HG03097 (cell line): ENCODE results near the gene TRPV6.

Source experiments
- ATAC-seq: cut with Tn5 transposase; IDR thresholded peaks from one replicate; pipeline ENCODE4 v1.9.1; 2021; ENCODE audit not compliant: unreplicated experiment, low FRiP score

The TRPV6 gene

DNA sequence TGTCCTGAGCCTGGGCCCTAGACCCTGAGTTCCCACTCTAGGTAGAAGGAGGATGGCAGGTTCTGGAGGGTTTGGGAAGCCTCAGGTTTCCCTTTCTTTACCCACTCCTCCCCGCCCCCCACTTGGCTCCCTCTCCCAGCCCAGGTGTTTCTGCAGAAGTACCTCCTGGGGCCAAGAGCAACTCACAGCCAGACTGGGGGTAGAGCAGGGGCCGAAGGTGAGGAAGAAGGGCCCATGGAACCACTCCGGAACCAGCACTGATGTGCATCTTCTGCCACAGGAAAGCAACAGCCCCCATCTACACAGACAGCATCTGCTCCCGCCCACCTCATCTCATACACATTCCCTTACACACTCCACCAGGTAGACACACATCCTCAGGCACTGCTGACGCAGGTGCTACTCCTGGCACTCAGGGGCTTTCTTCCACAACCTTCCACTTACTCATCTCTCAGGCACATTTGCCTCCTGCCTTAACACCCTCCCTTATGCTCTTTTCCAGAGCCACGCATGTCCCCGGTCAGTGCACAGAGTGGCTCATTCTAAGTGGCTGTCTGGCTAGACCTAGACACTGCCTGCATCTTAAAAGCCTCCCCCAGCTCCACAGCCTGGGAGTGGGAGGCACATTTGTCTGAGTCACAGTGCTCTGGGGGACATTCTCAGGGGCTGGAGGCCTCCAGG is 28.8 kb downstream of the TRPV6 start:
- ATAC-seq = no peak

DNA sequence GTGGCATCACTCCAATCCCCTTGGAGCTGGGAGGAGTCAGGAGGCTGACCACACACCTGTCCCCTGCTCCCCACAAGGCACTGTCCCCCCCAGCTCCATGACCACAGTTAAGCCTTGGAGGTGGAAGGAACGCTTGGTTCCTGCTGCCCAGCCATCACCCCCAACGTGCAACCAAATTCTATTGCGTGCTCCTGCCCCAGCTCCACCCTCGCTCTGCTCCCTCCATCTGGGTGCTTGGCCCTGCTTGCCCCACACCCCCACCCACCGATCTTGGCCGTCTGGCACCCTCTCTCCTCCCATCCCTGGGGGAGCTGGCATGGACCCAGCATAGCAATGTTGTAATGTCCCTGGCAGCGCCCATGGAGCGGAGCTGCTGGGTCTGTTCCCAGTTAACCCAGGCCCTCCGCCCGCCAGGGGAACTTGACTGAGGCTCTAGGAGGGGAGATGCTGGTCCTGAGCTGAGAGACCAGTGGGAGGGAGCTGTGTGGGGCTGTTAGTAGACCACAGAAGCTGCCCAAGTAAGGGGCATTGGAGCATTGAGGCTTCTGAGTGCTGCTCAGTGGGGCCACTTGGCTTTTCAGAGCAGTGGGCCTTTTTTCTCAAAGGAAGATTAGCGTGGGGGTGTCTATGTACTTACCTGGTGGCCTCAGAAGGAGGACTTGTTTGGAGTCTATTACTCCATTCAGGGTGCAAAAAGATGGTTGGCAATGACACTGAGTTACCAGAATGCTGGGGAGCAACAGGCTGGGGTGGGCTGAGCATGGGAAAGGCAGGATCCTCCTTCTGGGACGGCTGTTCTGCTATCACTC is 29.6 kb downstream of the TRPV6 start:
- no peak for ATAC-seq

GRCh38 chr7:142855114-142855743 is 30.3 kb downstream of the TRPV6 start:
- no peak for ATAC-seq

DNA sequence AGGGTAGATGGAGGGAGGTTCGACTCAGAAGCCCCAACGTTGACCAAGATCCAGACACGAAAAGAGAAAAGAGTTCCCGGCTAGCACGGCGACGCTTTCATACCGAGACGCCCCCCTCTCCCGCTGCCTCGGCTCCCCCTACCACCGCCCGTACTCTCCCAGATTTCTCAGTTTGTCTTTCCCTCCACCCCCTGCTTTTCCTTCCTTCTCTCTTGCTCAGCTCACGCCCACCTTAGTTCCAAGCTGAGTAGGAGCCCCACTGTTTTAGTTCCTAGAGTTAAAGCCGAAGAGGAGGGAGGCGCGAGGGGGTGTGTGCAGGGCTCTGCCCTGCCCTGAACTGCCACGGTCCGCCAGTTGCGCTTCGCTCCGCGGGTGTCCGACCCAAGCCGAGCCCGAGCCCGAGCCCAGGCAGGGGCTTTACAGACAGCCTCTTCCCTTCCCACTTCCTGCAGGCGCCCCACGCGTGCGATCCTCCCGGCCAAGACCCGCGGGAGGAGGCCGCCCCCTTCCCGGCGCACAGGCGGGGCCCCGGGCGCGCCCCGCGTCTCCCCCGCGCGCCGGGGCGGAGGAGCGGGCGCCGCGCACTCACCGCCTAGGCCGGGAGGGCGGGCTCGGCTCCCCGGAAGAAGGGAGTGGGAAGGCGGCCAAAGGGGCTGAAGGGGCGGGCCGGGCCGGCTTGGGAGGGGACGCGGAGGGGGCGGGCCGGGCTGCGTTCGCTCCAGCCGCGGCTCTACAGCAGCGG is 31.0 kb downstream of the TRPV6 start, which contains the start of gene EPHB6:
Gene EPHB6 (plus strand): TSS at position 705 of the 742 bp plus-strand sequence. CDS start 8,152 bp downstream, outside the sequence.
- ATAC-seq = peak; percentile 53

DNA sequence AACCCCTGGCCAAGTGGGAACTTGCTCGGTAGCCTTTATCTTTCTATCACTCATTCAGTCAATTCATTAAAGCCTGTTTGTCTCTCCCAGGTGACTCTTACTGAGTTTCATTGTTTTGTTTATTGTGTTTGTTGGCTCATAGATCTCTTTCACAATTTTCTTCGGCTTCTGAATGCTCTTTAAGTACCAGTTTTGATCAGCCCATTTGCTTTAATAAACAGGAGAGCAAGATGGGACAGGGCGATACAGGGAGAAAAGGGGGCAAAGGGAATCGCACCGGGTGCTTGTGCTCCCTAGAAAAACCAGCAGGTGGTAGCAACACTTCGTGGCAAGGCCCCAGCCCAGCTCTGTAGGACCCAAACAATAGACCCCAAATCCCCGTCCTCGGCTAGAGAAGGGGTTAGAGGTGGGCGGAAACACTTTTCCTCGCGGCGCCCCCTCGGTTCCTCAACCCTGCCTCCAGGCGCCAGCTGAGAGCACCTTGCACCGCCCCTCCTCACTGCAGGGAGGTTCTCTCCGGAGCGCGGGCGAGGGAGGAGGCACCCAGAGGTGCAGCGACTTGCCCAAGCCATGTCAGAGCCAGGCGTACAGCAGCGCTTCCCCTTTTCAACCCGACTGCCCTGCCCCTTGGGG is 31.7 kb downstream of the TRPV6 start:
- peak; percentile 79 for ATAC-seq

GRCh38 chr7:142851919-142852318 is 33.6 kb downstream of the TRPV6 start:
- ATAC-seq = no peak

DNA sequence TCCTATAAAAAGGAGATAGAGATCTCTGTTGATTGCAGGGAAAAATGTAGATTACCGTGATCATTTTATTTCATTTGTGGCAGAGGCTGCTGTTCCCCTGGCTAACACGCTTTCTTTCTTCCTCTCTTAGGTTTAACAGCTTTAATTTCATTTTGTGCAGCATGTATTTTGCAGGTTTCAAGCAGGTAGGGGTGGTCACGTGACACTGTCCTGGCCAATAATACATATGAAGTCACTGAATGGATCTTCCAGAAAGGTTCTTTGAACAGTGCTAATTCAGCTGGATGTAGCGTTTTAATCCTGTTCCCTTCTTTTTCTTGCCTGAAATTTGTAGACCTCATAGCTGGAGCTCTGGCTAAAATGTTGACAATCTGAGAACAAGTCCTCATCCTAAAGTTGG is 34.3 kb downstream of the TRPV6 start:
- no peak for ATAC-seq

- no peak for ATAC-seq
Observed at GRCh38 chr7:142847353-142847752, 38.2 kb downstream of the TRPV6 start.

DNA sequence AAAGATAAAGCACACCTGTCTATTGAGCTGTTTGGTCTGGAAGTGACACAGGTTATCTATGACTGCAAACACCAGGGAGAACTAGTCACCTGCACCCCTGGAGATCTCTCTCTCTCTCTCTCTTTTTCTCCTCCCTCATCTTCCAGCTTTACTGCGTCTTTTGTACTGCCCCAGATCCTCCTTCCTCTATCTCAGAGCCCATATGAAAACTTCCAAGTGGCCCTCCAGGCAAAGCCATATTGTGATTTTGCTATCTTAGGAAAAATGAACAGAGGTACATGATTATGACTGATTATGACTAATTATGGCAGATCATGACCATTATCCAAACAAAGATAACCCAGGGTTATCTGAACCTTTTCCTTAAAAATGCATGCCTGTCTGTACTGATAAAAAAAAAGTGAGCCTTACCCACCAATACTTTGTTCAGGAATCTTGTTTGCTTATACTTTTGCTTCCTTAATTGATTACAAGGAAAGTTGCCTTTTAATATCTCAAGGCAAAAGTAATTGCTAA is 43.2 kb downstream of the TRPV6 start:
- ATAC-seq = no peak

DNA sequence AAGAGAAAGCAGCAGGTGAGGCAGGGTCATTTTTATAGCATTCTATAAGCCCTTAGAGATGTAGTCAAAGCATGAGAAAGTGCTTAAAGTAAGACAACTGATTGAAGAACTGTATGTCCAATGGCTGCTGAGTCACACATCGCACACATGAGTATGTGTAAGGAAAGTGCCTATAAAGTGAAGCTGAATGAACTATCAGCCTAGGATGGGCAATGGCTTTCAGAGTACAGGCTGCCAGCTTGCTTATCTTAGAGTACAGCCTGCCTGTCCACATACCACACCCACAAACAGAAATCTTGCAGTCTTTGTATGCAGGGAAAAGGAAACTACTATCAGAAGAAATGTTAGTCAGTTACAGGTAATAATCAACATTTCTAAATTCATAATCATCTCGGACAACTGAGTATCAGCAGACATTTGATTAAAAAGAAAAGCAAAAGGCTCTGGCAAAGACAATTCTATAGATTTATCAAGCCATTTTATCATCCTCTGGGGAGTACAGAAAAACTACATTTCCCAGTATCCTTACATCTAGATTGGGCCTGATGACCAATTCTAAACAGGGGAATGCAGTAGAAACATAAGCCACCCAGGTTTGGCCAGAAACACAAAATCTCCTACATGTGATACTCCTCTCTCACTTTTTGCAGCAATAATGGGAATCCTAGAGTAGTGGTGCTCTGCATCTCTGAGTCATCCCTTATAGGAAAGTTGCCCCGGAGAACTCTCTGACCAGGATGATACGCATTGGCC is 46.9 kb downstream of the TRPV6 start:
- ATAC-seq = no peak

DNA sequence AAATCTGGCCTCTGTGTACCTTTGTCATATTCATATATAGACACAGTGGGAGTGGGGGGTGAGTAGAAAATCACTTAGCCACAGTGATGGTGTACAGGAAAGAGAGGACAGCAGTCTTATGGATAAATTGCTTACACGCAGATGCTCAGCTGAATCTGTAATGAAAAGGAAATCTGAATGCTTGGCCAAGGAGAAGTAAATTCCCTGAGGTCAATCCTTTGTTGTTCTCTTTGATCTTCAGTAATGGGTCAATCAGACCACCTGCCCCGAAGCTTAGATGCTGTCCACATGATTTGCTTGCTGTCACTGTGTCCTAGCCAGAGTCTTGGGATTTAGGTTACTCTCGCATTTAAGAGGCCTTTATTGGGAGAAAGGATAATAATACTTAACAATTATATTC is 49.1 kb downstream of the TRPV6 start:
- no peak for ATAC-seq

DNA sequence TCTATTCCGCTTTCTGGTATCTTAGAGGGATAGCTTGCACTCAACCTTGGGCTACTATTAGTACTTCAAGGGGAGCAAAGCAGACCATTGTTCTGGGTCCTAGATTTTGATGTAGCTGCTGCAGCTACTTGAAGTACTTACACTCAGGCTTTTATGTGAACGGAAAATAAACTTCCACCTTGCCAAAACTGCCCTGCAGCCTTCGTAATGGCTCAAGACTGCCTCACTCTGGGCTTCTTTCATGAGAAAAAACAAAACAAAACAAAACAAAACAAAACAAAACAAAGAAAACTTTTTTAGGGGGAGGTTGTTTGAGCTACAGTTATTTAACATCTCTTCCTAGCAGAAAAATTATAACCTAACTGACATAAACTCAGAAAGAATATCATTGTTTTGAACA is 50.1 kb downstream of the TRPV6 start:
- no peak for ATAC-seq

DNA sequence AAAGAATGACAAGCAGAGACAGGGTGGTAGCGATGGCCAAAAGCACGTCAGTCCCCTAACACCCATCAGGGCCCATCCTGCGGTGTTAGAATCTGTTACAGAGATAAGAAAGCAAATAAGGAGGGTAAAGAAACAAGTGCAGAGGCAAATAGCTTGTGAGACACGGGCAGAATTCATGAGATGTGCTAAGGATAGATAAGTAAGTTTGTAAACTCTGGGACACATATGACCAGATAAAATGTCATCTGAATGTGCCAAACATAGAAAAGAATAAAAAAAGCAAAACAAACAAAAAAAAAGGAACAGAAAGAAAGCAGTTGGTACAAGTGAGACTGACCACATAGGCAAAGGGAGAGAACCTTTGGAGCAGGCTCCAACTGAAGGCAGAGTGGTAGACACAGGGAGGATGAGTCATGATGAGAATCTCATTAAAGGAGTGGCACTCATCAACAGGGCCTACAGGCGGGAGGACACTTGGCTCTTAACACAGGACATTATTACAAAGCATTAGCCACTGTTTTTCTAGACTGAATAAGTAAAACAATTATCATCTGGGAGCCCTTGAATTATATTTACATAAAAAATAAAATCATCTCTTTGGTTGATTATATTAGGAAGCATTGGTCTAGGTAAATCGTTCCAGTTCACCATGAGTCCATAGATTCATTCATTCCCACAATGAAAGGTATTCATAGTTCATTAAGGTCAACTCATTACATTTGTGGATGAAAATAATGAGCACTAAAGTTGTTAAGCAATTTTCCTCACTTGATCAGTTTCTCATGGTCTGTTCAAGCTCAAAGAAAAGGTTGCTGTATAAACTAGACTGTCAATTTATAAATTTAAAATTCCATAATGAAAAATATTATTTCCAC is 52.1 kb downstream of the TRPV6 start:
- ATAC-seq = peak; percentile 62

DNA sequence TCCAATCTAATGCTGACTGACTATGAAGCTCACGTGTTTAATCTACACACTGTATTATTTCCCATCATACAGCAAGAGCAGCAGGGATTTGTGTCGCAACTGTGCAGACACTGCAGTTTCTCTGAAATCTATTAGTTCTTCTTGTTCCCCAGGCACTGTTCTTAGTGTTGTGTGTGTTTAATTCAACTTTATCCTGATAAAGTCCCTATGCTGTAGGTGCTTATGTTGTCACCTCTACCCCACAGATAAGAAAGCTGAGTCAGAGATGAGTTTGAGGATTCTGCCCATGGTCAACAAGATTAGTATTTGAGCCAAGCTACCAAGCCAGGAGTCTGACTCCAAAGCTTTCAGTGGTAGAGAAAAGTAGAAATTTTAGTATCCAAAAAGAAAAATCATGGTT is 53.1 kb downstream of the TRPV6 start:
- no peak for ATAC-seq

- no peak for ATAC-seq
Observed at GRCh38 chr7:142827951-142828500, 57.5 kb downstream of the TRPV6 start.

DNA sequence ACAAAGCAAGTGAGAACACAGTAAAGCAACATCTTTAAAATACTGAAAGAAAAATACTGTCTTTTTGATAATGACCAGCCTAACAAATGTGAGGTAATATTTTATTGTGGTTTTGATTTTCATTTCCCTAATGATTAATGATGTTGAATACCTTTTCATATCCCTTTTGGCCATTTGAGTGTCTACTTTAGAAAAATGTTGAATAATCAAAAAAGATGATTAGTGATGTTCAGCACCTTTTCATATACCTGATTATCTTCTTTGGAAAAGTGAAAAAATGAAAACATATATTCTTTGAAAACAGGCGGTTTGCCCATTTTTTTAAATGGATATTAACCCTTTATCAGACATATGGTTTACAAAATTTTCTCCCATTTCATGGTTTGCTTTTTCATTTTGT is 62.8 kb downstream of the TRPV6 start:
- no peak for ATAC-seq
